ENCODE results near the gene FRAS1.

- TF ChIP-seq CTCF (conservative IDR thresholded peaks at IDR 0.05 in 1 of 2, IDR thresholded peaks at IDR 0.05 in 1 of 2; ENCODE audit: low read depth in 1 of 2, low read length in 2 of 2): no peak
- TF ChIP-seq EZH2 (IDR thresholded peaks at IDR 0.05; ENCODE audit: low read length, missing control alignments): no peak
Measured at GRCh38 chr4:78095081-78095480, 38.0 kb downstream of the FRAS1 start.

Measured in fibroblast of lung (primary cell).